HepG2 (cell line): ENCODE measurements around the gene TMEM190. TPM values are rescaled to one million over a fixed set of nuclear protein-coding genes. Genes with fewer than 3 reads are reported as not detected.
A peak's percentile ranks its signal among the peaks of the same experiment; 100 is the strongest.

Experiments
- CCDC6 ChIP-seq: sonication (generic); formaldehyde crosslinking; IDR thresholded peaks from 2 replicates; pipeline ENCODE4 v1.8.1; 2022; ENCODE audit warnings: mild to moderate bottlenecking, missing genetic modification reagents, moderate library complexity
- GABPA ChIP-seq, 2 experiments: IDR thresholded peaks; 2 replicates each; pipeline ENCODE4 v1.6.1; 2011 to 2016; ENCODE audit warnings: low read depth in 2 of 2, low read length in 1 of 2, missing biosample characterization in 1 of 2, missing genetic modification characterization in 1 of 2
- GFI1 ChIP-seq: sonication (generic); formaldehyde crosslinking; IDR thresholded peaks from 2 replicates; pipeline ENCODE4 v1.5.0; 2020; ENCODE audit warnings: missing genetic modification reagents, mild to moderate bottlenecking, borderline replicate concordance
- GPN1 ChIP-seq: sonication (generic); formaldehyde crosslinking; IDR thresholded peaks from 2 replicates; pipeline ENCODE4 v1.5.1; 2020; ENCODE audit warnings: missing genetic modification reagents, borderline replicate concordance
- HDAC1 ChIP-seq: sonication (generic); formaldehyde crosslinking; IDR thresholded peaks from 2 replicates; pipeline ENCODE4 v1.5.1; 2020; ENCODE audit warnings: mild to moderate bottlenecking, missing genetic modification reagents
- HNRNPK ChIP-seq: fragments of 200-400 bp; formaldehyde crosslinking; IDR thresholded peaks from 2 replicates; pipeline ENCODE4 v1.6.1; 2018; ENCODE audit warnings: low read length, low read depth, moderate library complexity, mild to moderate bottlenecking; ENCODE audit not compliant: poor library complexity, severe bottlenecking
- MEIS2 ChIP-seq: sonication (generic); formaldehyde crosslinking; IDR thresholded peaks from 2 replicates; pipeline ENCODE4 v1.9.0; 2021; ENCODE audit warnings: mild to moderate bottlenecking, missing genetic modification reagents
- SETDB1 ChIP-seq: sonication (generic); formaldehyde crosslinking; IDR thresholded peaks from 2 replicates; pipeline ENCODE4 v1.5.1; 2020; ENCODE audit warnings: missing genetic modification reagents, mild to moderate bottlenecking, borderline replicate concordance
- TEAD3 ChIP-seq: optimal IDR thresholded peaks from 2 replicates; pipeline ENCODE3; 2016; ENCODE audit warnings: borderline replicate concordance
- ZKSCAN1 ChIP-seq: fragments of 150-350 bp; IDR thresholded peaks from 2 replicates; pipeline ENCODE4 v1.6.1; 2014; ENCODE audit warnings: low read length
- ZNF235 ChIP-seq: sonication (generic); formaldehyde crosslinking; IDR thresholded peaks from 2 replicates; pipeline ENCODE4 v1.8.1; 2023; ENCODE audit warnings: mild to moderate bottlenecking, missing genetic modification reagents, borderline replicate concordance
- ZNF329 ChIP-seq: sonication (generic); formaldehyde crosslinking; IDR thresholded peaks from 2 replicates; pipeline ENCODE4 v1.9.0; 2021; ENCODE audit warnings: low read depth, mild to moderate bottlenecking, missing genetic modification reagents
- ZNF431 ChIP-seq: sonication (generic); formaldehyde crosslinking; IDR thresholded peaks from 2 replicates; pipeline ENCODE4 v1.9.0; 2022; ENCODE audit warnings: missing genetic modification reagents, low read depth, mild to moderate bottlenecking, borderline replicate concordance
- ZNF552 ChIP-seq: sonication (generic); formaldehyde crosslinking; IDR thresholded peaks from 2 replicates; pipeline ENCODE4 v1.9.0; 2022; ENCODE audit warnings: missing genetic modification reagents, mild to moderate bottlenecking, borderline replicate concordance
- ZNF773 ChIP-seq: sonication (generic); formaldehyde crosslinking; IDR thresholded peaks from 2 replicates; pipeline ENCODE4 v1.4.0; 2020; ENCODE audit warnings: missing genetic modification reagents, borderline replicate concordance
- ZNF790 ChIP-seq: sonication (generic); formaldehyde crosslinking; IDR thresholded peaks from 2 replicates; pipeline ENCODE4 v1.8.0; 2022; ENCODE audit warnings: missing genetic modification reagents, mild to moderate bottlenecking, borderline replicate concordance
- polyA plus RNA-seq, 8 experiments: library from polyadenylated mRNA; depleted of rRNA in 3 of 8; stranded (reverse) in 7 of 8; unstranded in 1 of 8; fragments of >200 nt; fragmentation: Illumina TruSeq in 4 of 8; extraction: Trizol in 4 of 8; gene quantifications; 2 replicates each; pipeline versions ENCODE4 v1.2.1 to v1.2.3, GENCODE V29; 2011 to 2016; ENCODE audit warnings: low read depth in 4 of 8, missing spikeins in 1 of 8, mixed read lengths in 1 of 8; ENCODE audit not compliant: insufficient read depth in 1 of 8
- total RNA-seq, 5 experiments: library from RNA; depleted of rRNA; stranded (reverse); fragments of >200 nt; fragmentation: Illumina TruSeq; extraction: Trizol; gene quantifications; 2 replicates each; pipeline ENCODE4 v1.2.3, GENCODE V29; 2016; ENCODE audit warnings: low read depth in 1 of 5
- TF ChIP-seq, protein P1 (sequence below): sonication (generic); formaldehyde crosslinking; IDR thresholded peaks from 2 replicates; pipeline ENCODE4 v1.5.0; 2020; ENCODE audit warnings: missing genetic modification reagents, mild to moderate bottlenecking, borderline replicate concordance
- TF ChIP-seq, protein P2 (sequence below): sonication (generic); formaldehyde crosslinking; IDR thresholded peaks from 2 replicates; pipeline ENCODE4 v1.8.0; 2022; ENCODE audit warnings: missing genetic modification reagents, mild to moderate bottlenecking, moderate library complexity, borderline replicate concordance
- TF ChIP-seq, protein P3 (sequence below): sonication (generic); formaldehyde crosslinking; IDR thresholded peaks from 2 replicates; pipeline ENCODE4 v1.5.0; 2020; ENCODE audit warnings: mild to moderate bottlenecking, missing genetic modification reagents, borderline replicate concordance
- TF ChIP-seq, protein P4 (sequence below): IDR thresholded peaks from 2 replicates; pipeline ENCODE4 v1.6.1; 2018; ENCODE audit warnings: missing genetic modification reagents, mild to moderate bottlenecking, missing compliant biosample characterization

The TMEM190 gene
- total and polyA plus RNA-seq, 2 of the 13 experiments (the other 11 are each of a cell fraction or from before 2014, with no cell fraction given): 0.35 to 0.83 TPM

DNA sequence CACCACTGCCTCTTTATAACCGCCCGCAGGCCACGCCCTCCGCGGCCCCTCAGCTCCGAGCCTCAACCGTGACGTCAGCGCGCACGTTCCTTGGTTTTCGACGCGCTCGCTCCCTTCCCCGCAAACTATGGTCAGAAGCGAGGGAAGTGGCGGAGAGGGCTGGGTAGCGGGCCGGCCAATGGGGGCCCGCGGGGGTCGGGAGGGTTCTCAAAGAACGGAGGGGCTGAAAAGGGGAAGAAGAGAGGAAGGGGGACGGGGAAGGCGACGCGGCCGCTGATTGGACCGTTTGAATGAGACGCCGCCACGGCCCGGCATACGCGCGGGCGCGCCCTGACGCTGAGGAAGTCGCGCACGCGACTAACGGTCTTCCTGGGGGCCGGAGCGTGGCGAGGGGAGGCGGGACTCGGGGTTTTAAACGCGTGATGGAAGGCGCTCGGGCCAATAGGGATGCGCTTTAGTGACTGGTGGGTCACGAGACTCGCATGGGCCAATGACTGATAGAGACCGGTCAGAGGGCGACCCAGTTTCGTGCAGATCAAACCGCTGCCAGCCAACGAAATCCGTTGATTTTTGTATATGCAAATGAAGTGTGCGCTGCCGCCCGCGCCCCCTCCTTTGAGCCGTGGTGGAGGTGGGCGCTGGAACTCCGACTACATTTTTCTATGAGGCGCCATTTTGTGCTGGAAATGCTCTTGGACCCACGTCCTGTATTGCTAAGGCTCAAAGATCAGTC, 31.3 kb downstream of the TMEM190 start (continued):
- TF ChIP-seq GFI1 (no peak), ZKSCAN1 (no peak), ZNF329 (CRISPR knock-in tag) (0 out of 2 replicates have a peak, but pooled peaks have one; percentile 52), ZNF773 (no peak), ZNF235 (CRISPR knock-in tag) (no peak), ZNF790 (CRISPR knock-in tag) (no peak), GABPA (IDR thresholded peaks at IDR 0.05; ENCODE audit: low read depth, low read length) (no peak), GABPA (CRISPR knock-in tag; IDR thresholded peaks at IDR 0.05; ENCODE audit: low read depth) (peak; percentile 14; the same call in 1 of the 2 replicates), ZNF552 (CRISPR knock-in tag) (no peak), TEAD3 (peak; percentile 49), ZNF431 (CRISPR knock-in tag) (no peak), CCDC6 (CRISPR knock-in tag) (peak; percentile 93), MEIS2 (CRISPR knock-in tag) (peak; percentile 45; the same call in 1 of the 2 replicates), HDAC1 (0 out of 2 replicates have a peak, but pooled peaks have one; percentile 28), SETDB1 (no peak), HNRNPK (peak; percentile 79), GPN1 (CRISPR knock-in tag) (no peak)
- TF ChIP-seq, protein P1, sequence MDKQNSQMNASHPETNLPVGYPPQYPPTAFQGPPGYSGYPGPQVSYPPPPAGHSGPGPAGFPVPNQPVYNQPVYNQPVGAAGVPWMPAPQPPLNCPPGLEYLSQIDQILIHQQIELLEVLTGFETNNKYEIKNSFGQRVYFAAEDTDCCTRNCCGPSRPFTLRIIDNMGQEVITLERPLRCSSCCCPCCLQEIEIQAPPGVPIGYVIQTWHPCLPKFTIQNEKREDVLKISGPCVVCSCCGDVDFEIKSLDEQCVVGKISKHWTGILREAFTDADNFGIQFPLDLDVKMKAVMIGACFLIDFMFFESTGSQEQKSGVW (CRISPR knock-in tag): no peak
- TF ChIP-seq, protein P2, sequence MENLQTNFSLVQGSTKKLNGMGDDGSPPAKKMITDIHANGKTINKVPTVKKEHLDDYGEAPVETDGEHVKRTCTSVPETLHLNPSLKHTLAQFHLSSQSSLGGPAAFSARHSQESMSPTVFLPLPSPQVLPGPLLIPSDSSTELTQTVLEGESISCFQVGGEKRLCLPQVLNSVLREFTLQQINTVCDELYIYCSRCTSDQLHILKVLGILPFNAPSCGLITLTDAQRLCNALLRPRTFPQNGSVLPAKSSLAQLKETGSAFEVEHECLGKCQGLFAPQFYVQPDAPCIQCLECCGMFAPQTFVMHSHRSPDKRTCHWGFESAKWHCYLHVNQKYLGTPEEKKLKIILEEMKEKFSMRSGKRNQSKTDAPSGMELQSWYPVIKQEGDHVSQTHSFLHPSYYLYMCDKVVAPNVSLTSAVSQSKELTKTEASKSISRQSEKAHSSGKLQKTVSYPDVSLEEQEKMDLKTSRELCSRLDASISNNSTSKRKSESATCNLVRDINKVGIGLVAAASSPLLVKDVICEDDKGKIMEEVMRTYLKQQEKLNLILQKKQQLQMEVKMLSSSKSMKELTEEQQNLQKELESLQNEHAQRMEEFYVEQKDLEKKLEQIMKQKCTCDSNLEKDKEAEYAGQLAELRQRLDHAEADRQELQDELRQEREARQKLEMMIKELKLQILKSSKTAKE (CRISPR knock-in tag): 0 out of 2 replicates have a peak, but pooled peaks have one; percentile 40
- TF ChIP-seq, protein P3, sequence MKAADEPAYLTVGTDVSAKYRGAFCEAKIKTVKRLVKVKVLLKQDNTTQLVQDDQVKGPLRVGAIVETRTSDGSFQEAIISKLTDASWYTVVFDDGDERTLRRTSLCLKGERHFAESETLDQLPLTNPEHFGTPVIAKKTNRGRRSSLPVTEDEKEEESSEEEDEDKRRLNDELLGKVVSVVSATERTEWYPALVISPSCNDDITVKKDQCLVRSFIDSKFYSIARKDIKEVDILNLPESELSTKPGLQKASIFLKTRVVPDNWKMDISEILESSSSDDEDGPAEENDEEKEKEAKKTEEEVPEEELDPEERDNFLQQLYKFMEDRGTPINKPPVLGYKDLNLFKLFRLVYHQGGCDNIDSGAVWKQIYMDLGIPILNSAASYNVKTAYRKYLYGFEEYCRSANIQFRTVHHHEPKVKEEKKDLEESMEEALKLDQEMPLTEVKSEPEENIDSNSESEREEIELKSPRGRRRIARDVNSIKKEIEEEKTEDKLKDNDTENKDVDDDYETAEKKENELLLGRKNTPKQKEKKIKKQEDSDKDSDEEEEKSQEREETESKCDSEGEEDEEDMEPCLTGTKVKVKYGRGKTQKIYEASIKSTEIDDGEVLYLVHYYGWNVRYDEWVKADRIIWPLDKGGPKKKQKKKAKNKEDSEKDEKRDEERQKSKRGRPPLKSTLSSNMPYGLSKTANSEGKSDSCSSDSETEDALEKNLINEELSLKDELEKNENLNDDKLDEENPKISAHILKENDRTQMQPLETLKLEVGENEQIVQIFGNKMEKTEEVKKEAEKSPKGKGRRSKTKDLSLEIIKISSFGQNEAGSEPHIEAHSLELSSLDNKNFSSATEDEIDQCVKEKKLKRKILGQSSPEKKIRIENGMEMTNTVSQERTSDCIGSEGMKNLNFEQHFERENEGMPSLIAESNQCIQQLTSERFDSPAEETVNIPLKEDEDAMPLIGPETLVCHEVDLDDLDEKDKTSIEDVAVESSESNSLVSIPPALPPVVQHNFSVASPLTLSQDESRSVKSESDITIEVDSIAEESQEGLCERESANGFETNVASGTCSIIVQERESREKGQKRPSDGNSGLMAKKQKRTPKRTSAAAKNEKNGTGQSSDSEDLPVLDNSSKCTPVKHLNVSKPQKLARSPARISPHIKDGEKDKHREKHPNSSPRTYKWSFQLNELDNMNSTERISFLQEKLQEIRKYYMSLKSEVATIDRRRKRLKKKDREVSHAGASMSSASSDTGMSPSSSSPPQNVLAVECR: peak; percentile 50; the same call in 1 of the 2 replicates
- TF ChIP-seq, protein P4, sequence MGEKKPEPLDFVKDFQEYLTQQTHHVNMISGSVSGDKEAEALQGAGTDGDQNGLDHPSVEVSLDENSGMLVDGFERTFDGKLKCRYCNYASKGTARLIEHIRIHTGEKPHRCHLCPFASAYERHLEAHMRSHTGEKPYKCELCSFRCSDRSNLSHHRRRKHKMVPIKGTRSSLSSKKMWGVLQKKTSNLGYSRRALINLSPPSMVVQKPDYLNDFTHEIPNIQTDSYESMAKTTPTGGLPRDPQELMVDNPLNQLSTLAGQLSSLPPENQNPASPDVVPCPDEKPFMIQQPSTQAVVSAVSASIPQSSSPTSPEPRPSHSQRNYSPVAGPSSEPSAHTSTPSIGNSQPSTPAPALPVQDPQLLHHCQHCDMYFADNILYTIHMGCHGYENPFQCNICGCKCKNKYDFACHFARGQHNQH (CRISPR knock-in tag): no peak
